GM18909 (cell line): Measurements from ENCODE around the gene ARRDC4.
"Not testable (repeated sequence)": the region's sequence is repeated elsewhere in the genome, so short reads cannot be mapped to it uniquely, and the experiment has no call there.

Experiments
- ATAC-seq: cut with Tn5 transposase; IDR thresholded peaks from one replicate; pipeline ENCODE4 v1.9.1; 2021; ENCODE audit warnings: mild to moderate bottlenecking; ENCODE audit not compliant: unreplicated experiment, poor library complexity

Gene ARRDC4

DNA sequence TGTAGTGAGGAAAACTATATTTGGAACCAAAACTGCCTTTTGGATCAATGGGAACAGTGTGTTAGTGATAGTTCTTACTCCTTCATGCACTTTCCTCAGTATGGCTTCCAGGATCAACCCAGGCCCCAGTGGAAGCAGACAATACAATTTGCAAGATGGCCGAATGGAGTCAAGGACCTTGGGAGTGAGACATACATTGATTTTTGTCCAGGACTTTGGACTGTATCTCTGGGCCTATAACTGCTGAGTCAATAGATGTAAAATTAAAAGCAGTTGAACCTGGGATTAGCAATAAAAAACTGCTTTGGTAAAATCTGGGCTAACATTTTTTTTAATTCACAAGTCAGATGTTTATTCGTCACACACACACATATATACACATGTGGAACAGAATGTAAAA lies 1.8 kb downstream of the ARRDC4 start:
- no peak for ATAC-seq

DNA sequence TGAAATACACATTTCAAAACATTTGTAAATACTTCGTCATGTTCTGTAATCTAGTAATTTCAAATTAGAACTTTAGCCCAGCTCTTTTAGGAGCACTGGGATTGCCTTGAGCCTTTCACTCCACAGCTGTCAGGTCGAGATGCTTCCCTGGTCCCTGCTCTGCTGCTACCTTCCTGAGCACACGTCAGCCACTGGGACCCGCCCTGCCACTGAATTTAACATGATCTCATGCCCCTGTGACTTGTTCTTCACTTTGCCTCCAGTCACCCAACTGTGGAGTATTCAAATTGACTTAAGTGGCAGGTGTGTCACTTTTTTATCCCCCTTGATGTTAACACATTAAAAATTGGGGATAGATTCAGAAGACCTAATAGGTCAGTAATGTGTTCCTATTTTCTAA lies 3.3 kb downstream of the ARRDC4 start:
- ATAC-seq: no peak

DNA sequence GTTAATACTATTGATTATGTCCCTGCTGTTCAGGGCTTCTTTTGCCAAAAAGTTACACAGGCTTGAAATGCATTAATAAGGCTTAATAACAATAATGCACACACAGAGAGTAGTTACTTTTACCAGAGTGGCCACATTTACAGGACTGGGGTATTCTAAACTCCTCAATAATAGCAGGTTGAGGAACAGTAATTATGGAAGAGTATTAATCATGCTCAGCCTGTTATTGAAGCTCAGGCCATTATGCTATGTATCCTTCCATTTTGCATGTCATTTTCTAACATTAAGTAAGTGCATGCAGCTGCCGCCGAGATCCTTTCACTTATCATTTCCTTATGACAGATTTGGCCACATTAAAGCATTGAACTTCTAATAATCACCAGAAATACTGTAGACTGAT lies 5.7 kb downstream of the ARRDC4 start:
- no peak for ATAC-seq

DNA sequence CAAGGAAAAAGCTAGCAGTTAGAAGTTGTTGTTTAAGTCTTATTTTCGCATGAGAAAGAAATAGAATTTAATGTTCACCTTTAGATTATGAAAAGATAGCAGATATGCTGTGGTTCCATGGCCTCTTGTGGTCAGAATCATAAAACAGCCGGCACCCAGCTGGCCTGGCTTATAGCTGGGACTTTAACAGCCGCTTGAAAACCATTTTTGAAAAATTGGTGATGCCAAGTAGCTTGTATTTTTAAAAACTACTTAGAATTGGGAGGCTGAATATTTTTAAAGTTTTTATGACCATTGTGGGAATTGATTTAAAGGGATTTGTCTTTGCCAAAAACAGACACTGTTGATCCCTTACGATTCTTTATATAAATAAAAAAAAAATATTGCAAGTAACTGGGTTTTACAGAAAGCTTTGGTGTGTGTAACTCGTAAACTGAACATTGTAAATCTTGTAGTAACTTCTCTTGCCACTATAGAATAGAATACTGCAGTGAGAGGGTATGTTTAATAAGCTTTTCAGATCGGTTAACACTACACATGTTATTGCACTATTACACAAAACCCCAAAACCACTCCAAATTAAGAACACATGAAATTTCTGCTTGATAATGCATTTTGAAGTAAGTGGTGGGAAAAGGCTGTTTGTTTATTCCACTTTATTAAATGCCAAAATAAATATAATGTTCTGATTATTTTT lies 6.6 kb downstream of the ARRDC4 start:
- ATAC-seq: no peak

DNA sequence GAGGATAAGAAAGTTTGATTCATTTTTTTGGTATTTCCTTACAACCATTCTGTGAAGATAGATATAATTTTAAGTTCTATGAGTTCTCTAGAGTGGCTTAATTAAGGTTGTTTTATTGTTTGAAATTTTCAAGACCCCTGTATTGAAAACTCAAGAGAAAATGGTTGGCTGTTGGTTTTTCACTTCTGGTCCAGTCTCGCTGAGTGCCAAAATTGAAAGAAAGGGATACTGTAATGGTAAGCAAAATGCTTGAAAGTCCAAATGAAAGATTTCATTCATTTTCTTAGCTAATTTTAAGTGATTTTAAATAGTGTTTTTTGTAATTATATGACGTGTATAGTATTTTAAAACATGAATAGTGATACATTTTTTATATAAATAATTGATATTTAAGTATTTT lies 7.4 kb downstream of the ARRDC4 start:
- ATAC-seq: no peak

DNA sequence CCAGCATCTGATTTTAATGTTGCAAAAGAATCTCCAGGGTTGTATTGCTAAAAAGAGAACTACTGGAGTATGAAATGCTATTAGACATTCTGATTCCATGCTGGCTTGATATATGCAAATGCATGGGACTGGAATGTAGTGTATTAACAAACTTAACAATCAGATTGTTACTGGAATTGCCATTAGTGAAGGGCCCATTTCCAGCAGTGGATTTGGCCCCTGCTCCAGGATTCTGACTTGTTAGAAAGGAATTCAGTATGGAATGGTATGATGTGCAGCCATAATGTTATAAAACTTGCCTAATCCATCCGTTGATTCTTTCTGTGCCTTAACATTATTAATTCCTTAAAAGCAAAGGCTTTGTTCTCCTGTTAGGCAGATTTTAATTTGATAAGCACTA lies 7.9 kb downstream of the ARRDC4 start:
- ATAC-seq: no peak

DNA sequence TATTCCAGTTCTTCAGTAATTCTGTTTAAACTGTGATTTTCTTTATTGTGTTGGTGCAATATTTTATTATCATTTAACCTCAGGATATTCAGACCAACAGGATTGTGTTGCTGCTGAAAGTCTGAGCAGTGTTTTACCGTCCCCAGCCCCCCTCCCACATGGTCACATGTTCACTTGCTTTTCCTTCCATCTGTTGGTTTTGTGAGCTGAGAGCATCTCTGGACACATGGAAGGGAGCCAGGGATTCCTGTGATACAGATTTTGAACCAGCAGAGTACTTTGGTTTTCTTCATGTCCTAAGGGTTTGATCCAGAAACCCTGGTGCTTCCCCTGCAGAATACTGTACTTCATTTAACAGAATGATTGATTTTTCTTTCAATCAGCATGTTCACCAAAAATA lies 11.9 kb downstream of the ARRDC4 start:
- ATAC-seq: no peak

DNA sequence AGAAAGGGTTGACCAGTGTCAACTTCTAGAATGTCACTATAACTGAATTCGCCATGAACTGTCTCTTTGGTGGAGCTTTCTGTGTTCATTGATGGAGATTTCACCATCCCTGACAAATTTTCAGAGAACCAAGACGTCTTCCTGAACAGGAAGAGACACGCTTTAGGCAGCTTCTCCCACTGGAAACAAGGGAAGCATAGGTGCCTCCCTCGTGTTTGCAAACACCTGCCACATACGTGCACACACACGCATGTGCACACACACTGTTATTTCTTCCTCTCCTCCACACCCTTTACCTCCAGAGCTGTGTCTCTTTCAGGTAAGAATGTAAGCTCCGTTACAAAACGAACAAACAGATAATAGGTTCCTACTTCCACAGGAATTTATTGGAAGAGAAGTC lies 15.6 kb downstream of the ARRDC4 start:
- ATAC-seq: no peak

DNA sequence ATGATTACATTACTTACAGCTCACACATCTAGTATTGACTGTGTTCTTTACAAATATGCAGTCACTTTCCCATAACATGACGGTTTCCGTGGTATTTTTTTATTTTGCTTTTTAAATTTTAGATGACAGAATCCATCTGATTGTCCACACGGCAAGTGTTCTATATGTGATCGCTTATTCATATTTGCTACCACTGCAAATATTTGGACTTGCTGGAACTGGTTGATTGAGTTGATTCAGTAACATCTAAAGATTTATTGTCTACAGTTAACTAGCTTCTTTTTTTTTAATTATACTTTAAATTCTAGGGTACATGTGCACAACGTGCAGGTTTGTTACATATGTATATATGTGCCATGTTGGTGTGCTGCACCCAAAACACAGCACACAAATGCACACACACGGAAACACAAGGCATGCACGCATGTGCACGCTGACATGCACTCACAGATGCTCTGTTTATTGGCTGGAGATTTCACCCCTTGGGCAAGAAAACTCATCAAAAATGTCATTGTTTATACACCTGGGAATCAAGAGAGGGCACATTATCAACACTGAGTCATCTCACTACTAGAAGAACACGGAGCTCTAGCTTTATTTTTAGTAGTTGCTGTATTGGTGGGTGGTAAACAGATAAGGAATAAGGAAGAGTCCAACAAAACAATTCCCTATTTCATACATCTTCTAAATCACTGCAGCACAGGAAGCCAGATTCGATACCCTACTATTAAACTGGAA lies 16.4 kb downstream of the ARRDC4 start:
- no peak for ATAC-seq

DNA sequence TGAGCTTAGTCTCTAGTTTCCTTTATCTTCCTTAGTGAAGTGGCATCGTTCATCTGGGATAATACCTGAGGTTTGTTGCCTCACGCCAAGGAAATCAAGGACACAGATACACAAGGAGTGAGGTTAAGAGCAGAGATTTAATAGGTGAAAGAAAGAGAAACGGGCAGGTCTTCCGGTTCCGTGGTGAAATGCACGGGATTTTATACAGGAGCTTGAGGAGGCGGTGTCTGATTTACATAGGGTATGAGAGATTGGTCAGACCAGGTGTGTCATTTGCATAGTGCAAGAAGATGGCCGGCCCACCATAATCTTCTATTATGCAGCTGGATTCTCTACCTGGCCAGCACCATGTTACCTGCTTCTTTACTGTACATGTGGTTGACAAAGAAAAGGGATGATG lies 17.2 kb downstream of the ARRDC4 start:
- ATAC-seq: no peak

DNA sequence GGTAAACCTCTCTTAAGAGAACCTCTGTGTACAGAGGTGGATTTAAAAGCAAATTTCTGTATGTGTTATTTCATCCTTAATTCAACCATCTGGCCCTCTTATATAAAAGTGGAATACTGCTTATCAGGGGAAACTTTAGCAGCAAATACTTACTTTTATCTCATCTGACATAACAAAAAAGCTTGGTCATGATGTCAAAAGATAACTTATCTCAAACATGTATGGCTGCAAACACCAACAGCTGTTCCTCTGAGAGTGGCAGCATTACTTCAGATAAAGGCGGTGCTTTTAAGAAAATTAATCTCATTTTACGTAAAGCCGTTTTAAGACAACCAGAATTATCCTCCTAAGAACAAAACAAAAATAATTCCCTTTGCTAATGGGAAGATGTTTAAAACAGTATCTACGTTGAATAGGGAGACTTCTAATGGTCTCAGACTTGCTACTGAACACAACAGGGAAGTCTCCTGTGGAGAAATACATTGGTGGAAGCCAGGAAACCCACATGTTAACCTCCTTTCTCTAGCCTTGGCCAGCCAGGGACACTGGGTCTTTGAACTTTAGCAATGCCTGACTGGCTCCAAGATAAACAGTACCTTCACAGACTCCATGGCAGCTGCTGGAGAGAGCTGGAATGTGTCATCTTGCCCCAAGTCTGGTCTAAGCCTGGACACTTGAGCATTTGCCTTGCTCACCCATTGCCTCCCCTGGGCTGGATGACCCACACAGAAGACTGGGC lies 18.1 kb downstream of the ARRDC4 start:
- ATAC-seq: no peak

DNA sequence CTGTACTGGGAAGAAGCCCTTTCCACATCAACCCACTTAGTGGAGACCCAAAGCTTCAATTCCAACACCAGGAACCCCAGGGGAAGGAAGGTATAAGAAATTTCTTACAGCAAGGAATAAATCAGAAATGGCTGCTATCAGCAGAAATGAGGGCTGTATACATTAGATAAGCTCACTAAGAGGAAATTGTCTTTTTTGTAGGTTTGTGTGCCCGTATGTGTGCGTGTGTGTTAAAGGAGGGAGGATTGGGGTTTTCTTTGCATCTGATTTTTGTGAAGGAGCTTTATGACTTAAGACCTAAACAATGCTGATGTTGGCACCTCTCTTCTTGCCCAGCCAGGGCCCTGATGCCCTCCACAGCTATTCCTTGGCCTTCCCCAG lies 18.6 kb downstream of the ARRDC4 start:
- ATAC-seq: no peak

DNA sequence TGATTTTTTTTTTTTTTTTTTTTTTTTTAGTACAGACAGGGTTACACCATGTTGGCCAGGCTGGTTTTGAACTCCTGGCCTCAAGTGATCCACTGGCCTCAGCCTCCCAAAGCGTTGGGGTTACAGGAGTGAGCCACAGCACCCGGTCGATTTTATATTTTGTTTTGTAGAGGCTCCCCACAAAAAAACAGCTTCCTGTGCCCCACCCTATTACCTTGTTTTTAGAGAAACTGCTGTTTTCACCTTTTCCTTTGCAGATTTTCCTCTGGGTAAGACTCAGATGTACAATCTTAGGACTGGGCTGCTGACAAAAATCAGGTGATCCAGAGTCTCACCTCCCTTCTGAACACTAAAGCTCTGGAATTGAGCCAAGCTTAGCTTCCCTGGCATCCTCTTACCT lies 20.6 kb downstream of the ARRDC4 start:
- ATAC-seq: no peak

DNA sequence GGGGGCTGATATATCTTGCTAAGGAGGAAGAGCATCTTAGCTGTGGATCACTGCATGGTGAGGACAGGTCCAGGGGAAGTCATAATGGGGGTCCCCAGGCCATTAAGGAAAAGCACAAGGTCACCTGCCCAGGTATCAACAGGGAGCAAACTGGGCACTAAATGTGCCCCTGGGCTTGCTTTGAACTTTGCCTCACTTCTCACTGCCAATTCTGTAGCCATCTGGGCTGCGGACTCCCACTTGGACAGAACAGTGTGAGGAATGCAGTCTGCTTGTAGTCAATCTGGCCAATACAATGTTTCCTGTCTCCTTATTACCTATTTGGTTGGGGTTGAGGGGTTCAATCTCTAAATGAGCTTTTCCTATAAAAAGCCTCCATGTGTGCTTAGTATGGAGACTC lies 21.3 kb downstream of the ARRDC4 start:
- no peak for ATAC-seq

DNA sequence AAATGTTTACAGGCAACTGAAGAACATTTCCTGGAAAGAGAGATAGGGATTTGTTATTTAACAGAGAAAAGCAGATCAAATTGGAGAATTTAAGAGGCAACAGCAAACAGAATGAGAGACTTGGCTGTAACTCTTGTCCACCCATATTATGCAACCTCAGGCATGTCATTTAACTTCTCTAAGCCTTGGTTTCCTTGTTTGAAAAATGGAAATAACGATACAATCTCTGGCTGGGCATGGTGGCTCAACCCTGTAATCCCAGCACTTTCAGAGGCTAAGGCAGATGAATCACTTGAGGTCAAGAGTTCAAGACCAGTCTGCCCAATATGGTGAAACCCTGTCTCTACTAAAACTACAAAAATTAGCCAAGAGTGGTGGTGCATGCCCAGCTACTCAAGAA lies 23.7 kb downstream of the ARRDC4 start:
- no peak for ATAC-seq

DNA sequence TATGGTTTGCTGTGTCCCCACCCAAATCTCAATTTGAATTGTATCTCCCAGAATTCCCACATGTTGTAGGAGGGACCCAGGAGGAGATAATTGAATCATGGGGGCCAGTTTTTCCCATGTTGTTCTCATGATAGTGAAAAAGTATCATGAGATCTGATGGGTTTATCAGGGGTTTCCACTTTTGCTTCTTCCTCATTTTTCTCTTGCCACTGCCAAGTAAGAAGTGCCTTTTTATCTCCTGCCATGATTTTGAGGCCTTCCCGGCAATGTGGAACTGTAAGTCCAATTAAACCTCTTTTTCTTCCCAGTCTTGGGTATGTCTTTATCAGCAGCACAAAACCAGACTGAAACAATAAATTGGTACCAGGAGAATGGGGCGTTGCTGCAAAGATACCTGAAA lies 25.5 kb downstream of the ARRDC4 start:
- ATAC-seq: not testable (repeated sequence)

DNA sequence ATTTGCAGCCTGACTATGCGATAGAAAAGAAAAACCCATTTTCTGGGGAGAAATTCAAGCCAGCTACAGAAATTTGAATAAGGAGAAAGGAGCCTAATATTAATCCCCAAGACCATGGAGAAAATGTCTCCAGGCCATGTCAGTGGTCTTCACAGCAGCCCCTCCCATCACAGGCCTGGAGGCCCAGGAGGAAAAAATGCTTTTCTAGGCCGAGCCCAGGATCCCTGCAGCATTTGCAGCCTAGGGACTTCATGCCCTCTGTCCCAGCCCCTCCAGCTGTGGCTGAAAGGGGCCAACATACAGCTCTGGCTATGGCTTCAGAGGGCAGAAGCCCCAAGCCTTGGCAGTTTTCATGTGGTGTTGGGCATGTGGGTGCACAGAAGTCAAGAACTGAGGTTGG lies 26.3 kb downstream of the ARRDC4 start:
- ATAC-seq: no peak

DNA sequence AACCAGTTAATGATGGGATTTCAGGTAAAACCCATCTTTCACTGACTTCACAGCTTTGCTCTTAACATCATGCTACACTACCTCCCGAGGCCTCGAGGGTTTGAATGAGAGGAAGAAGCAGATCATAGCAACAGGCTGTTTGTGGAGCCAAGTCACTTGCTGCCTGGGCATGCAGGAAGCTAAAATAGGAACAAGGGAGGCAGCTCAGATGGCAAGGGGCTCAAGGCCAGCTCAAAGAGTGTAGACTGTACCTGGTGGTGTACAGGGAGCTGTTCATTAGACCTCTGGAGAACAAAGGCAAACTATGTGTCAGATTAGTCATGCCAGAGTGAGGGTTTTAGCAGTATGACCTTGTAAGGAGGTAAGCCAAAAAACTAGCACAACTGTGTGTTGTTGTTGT lies 28.8 kb downstream of the ARRDC4 start:
- ATAC-seq: no peak

DNA sequence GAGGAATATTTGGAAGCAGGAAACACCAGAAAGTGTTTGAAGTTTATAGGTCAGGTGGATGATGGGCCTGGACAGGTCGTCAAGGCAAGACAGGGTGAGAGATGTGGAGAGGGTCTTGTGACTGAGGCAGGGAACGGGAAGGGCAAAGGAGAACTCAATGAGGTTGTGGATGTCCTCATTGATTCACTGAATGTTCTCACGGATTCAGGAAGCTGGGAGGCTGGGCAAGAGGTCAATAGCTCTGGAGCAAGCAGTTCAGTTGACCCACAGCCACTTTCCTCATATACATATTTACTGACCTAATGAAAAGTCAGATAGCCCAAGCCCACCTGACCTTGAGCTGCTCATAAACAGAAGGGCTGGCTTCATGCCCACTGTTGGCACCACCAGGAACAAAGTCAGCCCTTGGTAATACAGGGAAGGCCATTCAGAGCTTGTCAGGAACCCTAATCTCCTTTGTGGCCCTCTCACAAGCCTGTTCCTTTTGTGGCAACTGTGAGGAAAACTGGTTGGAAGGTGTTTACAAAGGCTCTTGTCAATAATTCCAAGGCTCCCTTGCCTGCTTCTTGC lies 31.6 kb downstream of the ARRDC4 start:
- no peak for ATAC-seq

DNA sequence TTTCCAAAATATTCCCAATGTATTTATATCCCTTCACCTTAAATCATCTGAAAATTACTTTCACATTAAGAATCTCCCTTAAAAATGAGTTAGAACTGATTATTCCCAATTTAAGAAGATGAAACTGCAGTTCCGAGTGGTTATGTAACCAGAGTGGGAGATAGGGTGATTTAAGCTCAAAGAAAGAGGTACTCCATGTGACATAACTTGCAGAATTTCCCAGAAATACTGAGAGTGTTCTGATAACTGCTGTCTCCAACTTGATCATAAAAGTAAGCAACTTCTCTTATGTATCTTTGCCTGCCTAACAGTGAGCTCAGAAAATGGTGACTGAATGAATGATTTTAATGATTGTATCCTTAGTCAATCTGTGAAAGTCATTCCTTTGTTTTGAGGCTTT lies 32.3 kb downstream of the ARRDC4 start:
- no peak for ATAC-seq

DNA sequence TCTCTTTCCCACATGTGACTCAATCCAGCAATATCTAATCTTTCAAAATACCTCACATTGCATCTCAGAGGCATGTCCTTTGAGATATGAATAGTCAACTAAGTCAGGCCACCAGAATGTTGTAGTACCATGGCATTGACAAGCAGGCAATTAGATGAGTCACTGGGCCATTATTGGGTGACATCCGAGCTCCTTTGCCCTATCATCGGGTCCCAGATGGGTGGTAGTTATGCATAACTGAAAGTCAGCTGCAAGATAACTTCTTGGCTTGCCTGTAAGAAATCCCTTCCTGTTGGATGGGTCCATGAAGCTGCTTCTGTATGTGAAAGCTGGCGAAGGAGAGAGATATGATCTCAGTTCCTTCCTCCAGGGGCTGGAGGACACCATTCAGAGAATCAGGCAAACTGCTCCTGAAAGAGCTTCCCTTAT lies 32.8 kb downstream of the ARRDC4 start:
- ATAC-seq: no peak
